Measurements from ENCODE around the gene BTBD9.

DNA sequence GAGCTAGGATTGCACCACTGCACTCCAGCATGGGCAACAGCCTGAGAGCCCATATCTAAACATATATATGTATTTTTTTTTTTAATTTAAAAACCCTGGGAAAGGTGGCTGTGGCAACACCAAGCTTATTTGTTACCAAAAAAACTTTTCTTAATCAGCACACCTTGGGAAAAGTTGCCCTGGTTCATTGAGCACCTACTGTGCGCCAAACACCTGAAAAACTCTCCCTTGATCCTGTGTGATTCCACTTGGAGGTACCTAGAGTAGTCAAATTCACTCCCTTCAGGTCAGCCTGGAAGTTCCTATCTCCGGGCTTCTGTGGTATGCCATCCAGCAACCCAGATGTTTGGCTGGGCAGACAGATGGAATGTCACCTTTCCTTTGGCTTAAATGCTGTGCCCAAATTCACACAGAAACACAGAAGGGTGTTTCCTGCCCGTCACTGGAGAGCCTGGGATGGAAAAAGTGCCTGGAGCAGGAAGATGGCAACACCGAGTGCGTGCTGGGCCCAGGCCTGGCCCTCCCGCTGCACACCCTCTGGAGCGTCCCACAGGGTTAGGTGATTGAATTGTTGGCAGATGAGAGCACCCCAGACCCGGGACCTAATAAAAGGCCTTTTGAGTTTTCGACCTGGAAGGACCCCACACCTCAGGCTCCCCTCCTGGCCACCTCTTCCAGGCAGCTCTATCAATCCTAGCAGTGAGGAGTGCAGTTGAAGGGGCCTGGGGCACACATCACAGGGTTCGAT lies 482.7 kb downstream of the BTBD9 start:
- TF ChIP-seq, protein P1, sequence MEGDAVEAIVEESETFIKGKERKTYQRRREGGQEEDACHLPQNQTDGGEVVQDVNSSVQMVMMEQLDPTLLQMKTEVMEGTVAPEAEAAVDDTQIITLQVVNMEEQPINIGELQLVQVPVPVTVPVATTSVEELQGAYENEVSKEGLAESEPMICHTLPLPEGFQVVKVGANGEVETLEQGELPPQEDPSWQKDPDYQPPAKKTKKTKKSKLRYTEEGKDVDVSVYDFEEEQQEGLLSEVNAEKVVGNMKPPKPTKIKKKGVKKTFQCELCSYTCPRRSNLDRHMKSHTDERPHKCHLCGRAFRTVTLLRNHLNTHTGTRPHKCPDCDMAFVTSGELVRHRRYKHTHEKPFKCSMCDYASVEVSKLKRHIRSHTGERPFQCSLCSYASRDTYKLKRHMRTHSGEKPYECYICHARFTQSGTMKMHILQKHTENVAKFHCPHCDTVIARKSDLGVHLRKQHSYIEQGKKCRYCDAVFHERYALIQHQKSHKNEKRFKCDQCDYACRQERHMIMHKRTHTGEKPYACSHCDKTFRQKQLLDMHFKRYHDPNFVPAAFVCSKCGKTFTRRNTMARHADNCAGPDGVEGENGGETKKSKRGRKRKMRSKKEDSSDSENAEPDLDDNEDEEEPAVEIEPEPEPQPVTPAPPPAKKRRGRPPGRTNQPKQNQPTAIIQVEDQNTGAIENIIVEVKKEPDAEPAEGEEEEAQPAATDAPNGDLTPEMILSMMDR (IDR thresholded peaks at IDR 0.05), result no peak
- TF ChIP-seq POLR2A (IDR thresholded peaks at IDR 0.05), result no peak
